Liver (tissue), 9 donors: ENCODE measurements around the gene SYNPO. TPM values are rescaled to one million over a fixed set of nuclear protein-coding genes. Genes with fewer than 3 reads are reported as not detected.

ENCODE experiments used
- DNase-seq: peaks from one replicate; pipeline ENCODE4 v3.0.0-alpha.2; 2017; ENCODE audit warnings: low spot score
- H3K27ac ChIP-seq, 2 donors: one replicate each; pipeline ENCODE4 v1.7.0; 2013; ENCODE audit warnings: inconsistent platforms in 2 of 2, low read length in 2 of 2, control low read depth in 1 of 2, low read depth in 1 of 2, mild to moderate bottlenecking in 1 of 2
- H3K27me3 ChIP-seq, 4 donors: one replicate each; pipeline versions ENCODE4 v1.6.1 to v1.7.0; 2013; ENCODE audit warnings: low read length in 3 of 4, inconsistent platforms in 1 of 4, mild to moderate bottlenecking in 1 of 4, moderate library complexity in 1 of 4; ENCODE audit not compliant: control insufficient read depth in 4 of 4, insufficient read depth in 4 of 4
- H3K36me3 ChIP-seq, 4 donors: one replicate each; pipeline versions ENCODE4 v1.6.1 to v1.7.0; 2013; ENCODE audit warnings: low read length in 3 of 4, mild to moderate bottlenecking in 3 of 4, low read depth in 1 of 4, moderate library complexity in 1 of 4; ENCODE audit not compliant: control insufficient read depth in 4 of 4, insufficient read depth in 3 of 4
- H3K4me1 ChIP-seq, 4 donors: one replicate each; pipeline versions ENCODE4 v1.6.1 to v1.7.0; 2013; ENCODE audit warnings: low read length in 3 of 4, mild to moderate bottlenecking in 3 of 4, moderate library complexity in 1 of 4; ENCODE audit not compliant: control insufficient read depth in 4 of 4, insufficient read depth in 4 of 4
- H3K4me3 ChIP-seq, 3 donors: one replicate each; pipeline versions ENCODE4 v1.6.1 to v1.7.0; 2013; ENCODE audit warnings: low read length in 3 of 3, control low read depth in 1 of 3, low read depth in 1 of 3, mild to moderate bottlenecking in 1 of 3
- H3K9ac ChIP-seq, 2 donors: one replicate each; pipeline ENCODE4 v1.7.0; 2013; ENCODE audit warnings: low read length in 2 of 2, mild to moderate bottlenecking in 2 of 2, moderate library complexity in 2 of 2, control low read depth in 1 of 2, low read depth in 1 of 2
- H3K9me3 ChIP-seq, 4 donors: one replicate each; pipeline versions ENCODE4 v1.6.1 to v1.7.0; 2013; ENCODE audit warnings: low read length in 3 of 4; ENCODE audit not compliant: control insufficient read depth in 4 of 4
- EGR1 ChIP-seq, 2 donors: IDR thresholded peaks; 2 replicates each; pipeline ENCODE4 v1.6.1; 2016 to 2018; ENCODE audit warnings: antibody characterized with exemption in 2 of 2, low read depth in 2 of 2
- FOXA1 ChIP-seq: IDR thresholded peaks from 2 replicates; pipeline ENCODE4 v1.6.1; 2016; ENCODE audit warnings: antibody characterized with exemption
- FOXA2 ChIP-seq: IDR thresholded peaks from 2 replicates; pipeline ENCODE4 v1.6.1; 2016; ENCODE audit warnings: antibody characterized with exemption
- GABPA ChIP-seq, 2 donors: IDR thresholded peaks in 1 of 2; conservative IDR thresholded peaks in 1 of 2; 2 replicates each; pipeline ENCODE4 v1.6.1; 2016; ENCODE audit warnings: antibody characterized with exemption in 2 of 2, mild to moderate bottlenecking in 1 of 2, moderate library complexity in 1 of 2
- HNF4A ChIP-seq, 2 donors: conservative IDR thresholded peaks; 2 replicates each; pipeline ENCODE4 v1.6.1; 2016; ENCODE audit warnings: antibody characterized with exemption in 2 of 2, mild to moderate bottlenecking in 2 of 2
- HNF4G ChIP-seq: IDR thresholded peaks from 2 replicates; pipeline ENCODE4 v1.6.1; 2016; ENCODE audit warnings: antibody characterized with exemption
- JUND ChIP-seq, 2 donors: IDR thresholded peaks; 2 replicates each; pipeline ENCODE4 v1.6.1; 2016; ENCODE audit warnings: antibody characterized with exemption in 2 of 2
- NR2F2 ChIP-seq: IDR thresholded peaks from 2 replicates; pipeline ENCODE4 v1.6.1; 2016; ENCODE audit warnings: antibody characterized with exemption
- RAD21 ChIP-seq, 2 donors: IDR thresholded peaks; 2 replicates each; pipeline ENCODE4 v1.6.1; 2016; ENCODE audit warnings: antibody characterized with exemption in 2 of 2, mild to moderate bottlenecking in 2 of 2
- RXRA ChIP-seq, 2 donors: IDR thresholded peaks; 2 replicates each; pipeline ENCODE4 v1.6.1; 2017 to 2018; ENCODE audit warnings: antibody characterized with exemption in 2 of 2, mild to moderate bottlenecking in 1 of 2
- SP1 ChIP-seq: IDR thresholded peaks from 2 replicates; pipeline ENCODE4 v1.6.1; 2018; ENCODE audit warnings: antibody characterized with exemption, mild to moderate bottlenecking
- YY1 ChIP-seq: IDR thresholded peaks from 2 replicates; pipeline ENCODE4 v1.6.1; 2016; ENCODE audit warnings: antibody characterized with exemption, mild to moderate bottlenecking
- WGBS: extraction: QIAGEN DNeasy Blood & Tissue Kit; methylation state at CpG from one replicate; pipeline ENCODE4 v1.1.7; 2013; 5-methylcytosine and 5-hydroxymethylcytosine counted together
- polyA plus RNA-seq, 2 donors: library from polyadenylated mRNA; stranded (reverse) in 1 of 2; unstranded in 1 of 2; fragments of 200-250 nt in 1 of 2; fragments of >200 nt in 1 of 2; fragmentation: Nextera tagmentation in 1 of 2; extraction: Ambion mirVana in 1 of 2; gene quantifications; one replicate each; pipeline versions ENCODE4 v1.2.1 to v1.2.3, GENCODE V29; 2013 to 2015
- total RNA-seq, 2 donors: library from RNA; depleted of rRNA; stranded (reverse); fragments of >200 nt; gene quantifications; one replicate each; pipeline ENCODE4 v1.2.3, GENCODE V29; 2014
- TF ChIP-seq, protein P1 (sequence below): fragments of 150-350 bp; IDR thresholded peaks from 2 replicates; pipeline ENCODE4 v1.5.1; 2017; ENCODE audit warnings: improper control_type of control experiment, low read depth, low read length; ENCODE audit not compliant: missing input control
- TF ChIP-seq, protein P2 (sequence below): IDR thresholded peaks from 2 replicates; pipeline ENCODE4 v1.6.1; 2016; ENCODE audit warnings: antibody characterized with exemption
- TF ChIP-seq, protein P3 (sequence below): IDR thresholded peaks from 2 replicates; pipeline ENCODE4 v1.6.1; 2016; ENCODE audit warnings: antibody characterized with exemption
- TF ChIP-seq, protein P4 (sequence below): IDR thresholded peaks from 2 replicates; pipeline ENCODE4 v1.6.1; 2016; ENCODE audit warnings: antibody characterized with exemption, mild to moderate bottlenecking
- donor health status: healthy.
- donor health status: healthy.
- donor health status: healthy.
- donor health status: healthy.
- donor health status: healthy.

Gene SYNPO
- total and polyA plus RNA-seq, 4 donors, result 1.1 to 36.6 (median 10.7) TPM

DNA sequence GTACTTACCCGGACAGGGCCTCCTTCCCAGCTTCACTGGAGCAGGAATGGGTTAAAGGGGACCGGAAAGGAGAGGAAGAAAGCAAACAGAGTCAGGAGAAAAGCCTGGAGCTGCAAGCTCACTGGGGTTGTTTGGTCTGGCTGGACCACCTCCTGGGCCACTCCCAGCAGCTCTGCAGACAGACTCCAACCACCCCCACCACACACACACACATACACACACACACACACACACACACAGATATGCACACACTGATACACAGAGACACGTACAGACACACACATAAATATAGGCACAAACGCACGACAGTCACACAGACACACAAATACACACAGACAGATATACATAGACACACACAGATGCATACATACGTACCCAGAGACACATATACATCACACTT is 34.9 kb upstream of the SYNPO start:
- DNase-seq, result no peak
- WGBS, result 77% methylated on average over 6 of the region's 6 CpGs

DNA sequence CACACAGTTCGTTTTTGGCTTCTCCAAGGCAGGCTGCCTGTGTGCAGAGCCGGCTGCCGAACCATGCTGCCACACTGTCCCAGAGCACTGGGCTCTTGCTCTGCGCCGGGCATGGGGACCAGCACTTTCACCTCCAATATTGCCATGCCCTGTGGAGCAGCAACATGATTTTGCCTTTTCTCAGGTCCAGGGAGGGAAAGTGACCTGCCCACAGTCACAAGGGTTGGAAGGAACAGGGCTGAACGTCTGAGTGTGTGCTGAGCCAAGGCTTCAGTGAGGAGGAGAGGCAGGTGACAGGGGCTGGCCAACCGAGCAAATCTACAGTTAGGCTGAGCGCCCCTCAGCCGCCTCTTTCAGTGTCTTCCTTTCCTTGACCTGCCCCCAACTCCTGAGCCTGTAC is 34.0 kb upstream of the SYNPO start:
- Histone ChIP-seq H3K4me1 (peaks cover 5 to 20% (median 15%) of the 10 kb centered on the region in 4 donors), H3K27ac (no peak overlapping the region), H3K9me3 (no peaks in the 10 kb centered on the region), H3K27me3 (no peaks in the 10 kb centered on the region), H3K36me3 (no peaks in the 10 kb centered on the region), H3K4me3 (no peak overlapping the region), H3K9ac (no peak overlapping the region)
- no peak for DNase-seq
- 91% methylated on average over 9 of the region's 9 CpGs for WGBS
- TF ChIP-seq, protein P1, sequence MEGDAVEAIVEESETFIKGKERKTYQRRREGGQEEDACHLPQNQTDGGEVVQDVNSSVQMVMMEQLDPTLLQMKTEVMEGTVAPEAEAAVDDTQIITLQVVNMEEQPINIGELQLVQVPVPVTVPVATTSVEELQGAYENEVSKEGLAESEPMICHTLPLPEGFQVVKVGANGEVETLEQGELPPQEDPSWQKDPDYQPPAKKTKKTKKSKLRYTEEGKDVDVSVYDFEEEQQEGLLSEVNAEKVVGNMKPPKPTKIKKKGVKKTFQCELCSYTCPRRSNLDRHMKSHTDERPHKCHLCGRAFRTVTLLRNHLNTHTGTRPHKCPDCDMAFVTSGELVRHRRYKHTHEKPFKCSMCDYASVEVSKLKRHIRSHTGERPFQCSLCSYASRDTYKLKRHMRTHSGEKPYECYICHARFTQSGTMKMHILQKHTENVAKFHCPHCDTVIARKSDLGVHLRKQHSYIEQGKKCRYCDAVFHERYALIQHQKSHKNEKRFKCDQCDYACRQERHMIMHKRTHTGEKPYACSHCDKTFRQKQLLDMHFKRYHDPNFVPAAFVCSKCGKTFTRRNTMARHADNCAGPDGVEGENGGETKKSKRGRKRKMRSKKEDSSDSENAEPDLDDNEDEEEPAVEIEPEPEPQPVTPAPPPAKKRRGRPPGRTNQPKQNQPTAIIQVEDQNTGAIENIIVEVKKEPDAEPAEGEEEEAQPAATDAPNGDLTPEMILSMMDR, result no peak
- TF ChIP-seq FOXA2 (no peak), SP1 (no peak), FOXA1 (no peak), HNF4G (no peak), YY1 (no peak), HNF4A (conservative IDR thresholded peaks at IDR 0.05) (no peak), RXRA (IDR thresholded peaks at IDR 0.05) (no peak), GABPA (IDR thresholded peaks at IDR 0.05 in 1 of 2, conservative IDR thresholded peaks at IDR 0.05 in 1 of 2) (no peak), RAD21 (IDR thresholded peaks at IDR 0.05) (no peak)
- TF ChIP-seq, protein P2, sequence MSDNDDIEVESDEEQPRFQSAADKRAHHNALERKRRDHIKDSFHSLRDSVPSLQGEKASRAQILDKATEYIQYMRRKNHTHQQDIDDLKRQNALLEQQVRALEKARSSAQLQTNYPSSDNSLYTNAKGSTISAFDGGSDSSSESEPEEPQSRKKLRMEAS, result no peak
- TF ChIP-seq, protein P3, sequence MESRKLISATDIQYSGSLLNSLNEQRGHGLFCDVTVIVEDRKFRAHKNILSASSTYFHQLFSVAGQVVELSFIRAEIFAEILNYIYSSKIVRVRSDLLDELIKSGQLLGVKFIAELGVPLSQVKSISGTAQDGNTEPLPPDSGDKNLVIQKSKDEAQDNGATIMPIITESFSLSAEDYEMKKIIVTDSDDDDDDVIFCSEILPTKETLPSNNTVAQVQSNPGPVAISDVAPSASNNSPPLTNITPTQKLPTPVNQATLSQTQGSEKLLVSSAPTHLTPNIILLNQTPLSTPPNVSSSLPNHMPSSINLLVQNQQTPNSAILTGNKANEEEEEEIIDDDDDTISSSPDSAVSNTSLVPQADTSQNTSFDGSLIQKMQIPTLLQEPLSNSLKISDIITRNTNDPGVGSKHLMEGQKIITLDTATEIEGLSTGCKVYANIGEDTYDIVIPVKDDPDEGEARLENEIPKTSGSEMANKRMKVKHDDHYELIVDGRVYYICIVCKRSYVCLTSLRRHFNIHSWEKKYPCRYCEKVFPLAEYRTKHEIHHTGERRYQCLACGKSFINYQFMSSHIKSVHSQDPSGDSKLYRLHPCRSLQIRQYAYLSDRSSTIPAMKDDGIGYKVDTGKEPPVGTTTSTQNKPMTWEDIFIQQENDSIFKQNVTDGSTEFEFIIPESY, result no peak
- TF ChIP-seq, protein P4, sequence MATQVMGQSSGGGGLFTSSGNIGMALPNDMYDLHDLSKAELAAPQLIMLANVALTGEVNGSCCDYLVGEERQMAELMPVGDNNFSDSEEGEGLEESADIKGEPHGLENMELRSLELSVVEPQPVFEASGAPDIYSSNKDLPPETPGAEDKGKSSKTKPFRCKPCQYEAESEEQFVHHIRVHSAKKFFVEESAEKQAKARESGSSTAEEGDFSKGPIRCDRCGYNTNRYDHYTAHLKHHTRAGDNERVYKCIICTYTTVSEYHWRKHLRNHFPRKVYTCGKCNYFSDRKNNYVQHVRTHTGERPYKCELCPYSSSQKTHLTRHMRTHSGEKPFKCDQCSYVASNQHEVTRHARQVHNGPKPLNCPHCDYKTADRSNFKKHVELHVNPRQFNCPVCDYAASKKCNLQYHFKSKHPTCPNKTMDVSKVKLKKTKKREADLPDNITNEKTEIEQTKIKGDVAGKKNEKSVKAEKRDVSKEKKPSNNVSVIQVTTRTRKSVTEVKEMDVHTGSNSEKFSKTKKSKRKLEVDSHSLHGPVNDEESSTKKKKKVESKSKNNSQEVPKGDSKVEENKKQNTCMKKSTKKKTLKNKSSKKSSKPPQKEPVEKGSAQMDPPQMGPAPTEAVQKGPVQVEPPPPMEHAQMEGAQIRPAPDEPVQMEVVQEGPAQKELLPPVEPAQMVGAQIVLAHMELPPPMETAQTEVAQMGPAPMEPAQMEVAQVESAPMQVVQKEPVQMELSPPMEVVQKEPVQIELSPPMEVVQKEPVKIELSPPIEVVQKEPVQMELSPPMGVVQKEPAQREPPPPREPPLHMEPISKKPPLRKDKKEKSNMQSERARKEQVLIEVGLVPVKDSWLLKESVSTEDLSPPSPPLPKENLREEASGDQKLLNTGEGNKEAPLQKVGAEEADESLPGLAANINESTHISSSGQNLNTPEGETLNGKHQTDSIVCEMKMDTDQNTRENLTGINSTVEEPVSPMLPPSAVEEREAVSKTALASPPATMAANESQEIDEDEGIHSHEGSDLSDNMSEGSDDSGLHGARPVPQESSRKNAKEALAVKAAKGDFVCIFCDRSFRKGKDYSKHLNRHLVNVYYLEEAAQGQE, result no peak

More for the DNA sequence above, 34.9 kb upstream of the SYNPO start:
- Histone ChIP-seq H3K4me3 (no peak overlapping the region), H3K9me3 (no peaks in the 10 kb centered on the region), H3K27me3 (no peaks in the 10 kb centered on the region), H3K27ac (no peak overlapping the region), H3K4me1 (peaks cover 2 to 11% (median 8%) of the 10 kb centered on the region in 4 donors), H3K9ac (no peak overlapping the region), H3K36me3 (no peaks in the 10 kb centered on the region)
- no peak for TF ChIP-seq NR2F2
- no peak for TF ChIP-seq EGR1 (IDR thresholded peaks at IDR 0.05; ENCODE audit: low read depth in 2 of 2)
- TF ChIP-seq RAD21 (IDR thresholded peaks at IDR 0.05), result no peak
- TF ChIP-seq, protein P4, result no peak
- no peak for TF ChIP-seq JUND (IDR thresholded peaks at IDR 0.05)
- no peak for TF ChIP-seq RXRA (IDR thresholded peaks at IDR 0.05)
- TF ChIP-seq, protein P1, result no peak
